Cerebellar nuclear complex (tissue), 1 donor: ENCODE results near the gene GBP2.
"Not testable (repeated sequence)": the region's sequence is repeated elsewhere in the genome, so short reads cannot be mapped to it uniquely, and the experiment has no call there.

Source experiments
- DNase-seq, 2 experiments: peaks; one replicate each; lab custom pipeline; 2025; lab: John Stamatoyannopoulos, UW

GBP2 gene

DNA sequence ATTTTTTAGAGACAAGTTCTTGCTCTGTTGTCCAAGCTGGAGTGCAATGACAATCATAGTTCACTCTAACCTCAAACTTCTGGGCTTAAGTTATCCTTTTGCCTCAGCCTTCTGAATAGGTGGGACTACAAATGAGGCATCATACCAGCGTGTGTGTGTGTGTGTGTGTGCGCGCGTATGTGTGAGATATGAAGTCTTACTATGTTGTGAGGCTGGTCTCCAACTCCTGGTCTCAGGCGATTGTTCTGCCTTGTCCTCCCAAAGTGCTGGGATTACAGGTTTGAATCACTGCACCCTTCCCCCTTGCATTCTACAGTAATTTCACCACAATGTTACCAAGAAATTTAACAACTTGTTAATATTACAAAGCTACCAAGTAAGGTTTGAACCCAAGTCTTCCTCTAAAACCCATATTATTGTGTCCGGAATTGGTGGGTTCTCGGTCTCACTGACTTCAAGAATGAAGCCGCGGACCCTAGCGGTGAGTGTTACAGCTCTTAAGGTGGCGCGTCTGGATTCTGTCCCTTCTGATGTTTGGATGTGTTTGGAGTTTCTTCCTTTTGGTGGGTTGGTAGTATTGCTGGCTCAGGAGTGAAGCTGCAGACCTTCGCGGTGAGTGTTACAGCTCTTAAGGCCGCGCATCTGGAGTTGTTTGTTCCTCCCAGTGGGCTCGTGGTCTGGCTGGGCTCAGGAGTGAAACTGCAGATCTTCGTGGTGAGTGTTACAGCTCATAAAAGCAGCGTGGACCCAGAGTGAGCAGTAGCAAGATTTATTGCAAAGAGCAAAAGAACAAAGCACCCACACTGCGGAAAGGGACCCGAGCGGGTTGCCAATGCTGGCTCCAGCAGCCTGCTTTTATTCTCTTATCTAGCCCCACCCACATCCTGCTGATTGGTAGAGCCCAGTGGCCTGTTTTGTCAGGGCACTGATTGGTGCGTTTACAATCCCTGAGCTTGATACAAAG is 970 bp upstream of the GBP2 start:
- DNase-seq = not testable (repeated sequence)

DNA sequence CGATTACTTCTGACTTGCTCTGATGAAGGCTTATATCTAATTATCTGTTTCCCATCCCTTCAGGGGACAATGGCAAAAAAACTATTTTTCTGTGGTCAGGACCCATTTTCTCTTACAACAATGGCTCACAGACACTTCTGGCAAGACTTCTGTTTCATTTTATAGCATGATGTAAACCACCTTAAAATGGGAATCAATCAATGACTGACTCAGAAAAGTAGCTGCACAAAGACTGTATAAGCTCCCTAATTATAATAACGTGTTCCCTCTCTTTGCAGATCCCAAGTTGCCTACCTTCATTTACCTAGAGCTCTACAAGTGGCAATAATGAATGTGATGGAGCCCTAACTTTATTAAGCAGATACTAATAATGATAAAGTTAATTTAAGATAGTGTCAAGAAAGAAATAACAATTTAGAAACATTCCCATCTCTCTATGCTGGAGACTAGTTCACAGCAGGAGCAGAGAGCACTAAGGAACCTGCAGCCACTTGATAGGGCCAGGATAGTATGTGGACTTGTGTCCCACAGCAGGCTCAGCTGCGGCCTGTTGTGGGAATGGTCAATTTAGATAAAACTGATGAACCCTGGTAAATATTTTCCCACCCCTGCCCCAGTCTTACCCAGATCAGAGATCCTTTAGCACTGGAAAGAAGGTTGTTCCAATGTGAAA is 538 bp downstream of the GBP2 start:
- DNase-seq = no peak

DNA sequence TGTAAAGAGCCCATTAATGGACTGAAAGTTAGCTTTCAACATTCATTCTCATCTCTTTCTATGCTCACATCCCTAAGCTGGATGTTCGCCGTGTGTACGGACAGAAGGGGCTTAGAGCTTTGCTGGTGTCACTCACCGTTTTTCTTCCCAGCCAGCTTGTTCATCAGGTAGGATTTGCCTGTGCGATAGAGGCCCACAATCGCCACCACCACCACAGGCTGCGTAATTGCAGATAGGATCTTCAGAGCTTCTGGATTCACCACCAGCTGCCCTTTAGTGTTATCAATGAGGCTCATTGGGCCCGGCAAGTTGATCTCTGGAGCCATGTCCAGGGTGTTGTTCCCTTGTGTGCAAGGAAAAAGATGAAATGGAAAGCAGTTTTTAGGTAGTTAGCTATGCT is 4.3 kb downstream of the GBP2 start:
- DNase-seq = no peak

DNA sequence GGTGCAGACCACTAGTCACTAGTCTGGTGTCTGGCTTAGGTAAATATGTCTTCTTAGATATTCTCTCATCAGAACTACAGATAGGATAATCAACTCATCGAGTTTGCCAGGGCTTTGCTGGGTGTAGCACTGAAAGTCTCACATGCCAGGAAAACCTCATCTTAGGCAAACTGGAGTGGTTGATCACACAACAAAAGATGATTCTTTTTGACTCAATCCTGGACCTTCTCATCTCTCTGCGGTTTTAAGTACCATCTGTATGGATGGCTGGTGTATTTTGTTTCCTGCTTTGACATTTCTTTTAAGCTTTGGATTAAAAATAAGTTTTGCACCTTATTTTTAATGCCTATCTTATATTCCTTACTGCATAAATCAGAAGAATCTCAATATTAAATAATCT is 11.3 kb downstream of the GBP2 start:
- no peak for DNase-seq

DNA sequence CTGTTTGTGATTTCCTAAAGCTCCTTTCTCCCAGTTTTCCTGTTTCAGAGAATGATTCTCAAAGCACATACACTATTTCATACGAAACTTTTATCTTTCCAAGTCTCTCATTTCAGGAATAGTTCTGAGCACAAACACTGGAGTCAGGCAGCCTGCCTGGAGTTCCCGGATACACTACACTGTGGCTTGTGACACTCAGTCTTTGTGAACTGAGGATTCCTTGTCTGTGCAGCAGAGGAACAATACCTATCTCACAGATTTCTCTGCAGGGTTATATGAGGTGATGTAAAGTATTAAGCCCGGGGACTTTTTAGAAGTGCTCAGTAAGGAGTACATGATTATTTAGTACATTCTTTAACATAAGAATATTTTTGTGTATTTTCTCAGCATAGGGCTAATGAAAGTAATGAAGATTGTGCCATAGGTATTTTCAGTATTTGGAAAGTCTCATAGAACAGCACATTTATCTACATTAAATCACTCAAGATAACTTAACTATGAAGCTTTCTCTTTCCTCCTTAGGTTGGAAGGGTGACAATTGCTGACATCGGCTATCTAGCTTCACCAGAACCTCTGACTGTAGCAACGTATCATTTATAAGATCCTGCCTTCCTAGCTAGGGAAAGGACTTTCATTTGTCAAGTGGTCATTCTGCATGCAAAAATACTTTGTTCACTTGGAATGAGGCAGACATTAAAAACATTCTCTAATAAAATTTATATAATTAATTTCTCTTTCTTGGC is 12.9 kb downstream of the GBP2 start:
- no peak for DNase-seq

DNA sequence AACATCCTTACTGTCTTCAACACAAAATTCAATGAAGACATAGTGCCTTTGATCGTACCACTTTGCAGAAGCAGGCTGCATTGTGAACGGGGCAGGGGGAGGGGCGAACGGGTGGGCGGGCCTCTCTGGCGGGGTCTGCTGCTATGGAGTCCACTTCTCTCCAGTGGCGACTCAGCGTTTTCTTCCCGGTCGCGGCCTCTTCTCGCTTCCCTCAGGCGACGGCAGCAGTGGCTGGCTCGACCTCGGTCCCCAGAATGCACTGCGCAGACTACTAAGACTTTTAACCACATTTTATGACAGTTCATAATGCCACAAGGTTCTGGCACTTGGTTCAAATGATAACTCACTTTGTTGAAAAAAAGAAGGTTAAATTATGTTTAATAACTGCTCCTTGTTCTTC is 21.2 kb downstream of the GBP2 start:
- no peak for DNase-seq

DNA sequence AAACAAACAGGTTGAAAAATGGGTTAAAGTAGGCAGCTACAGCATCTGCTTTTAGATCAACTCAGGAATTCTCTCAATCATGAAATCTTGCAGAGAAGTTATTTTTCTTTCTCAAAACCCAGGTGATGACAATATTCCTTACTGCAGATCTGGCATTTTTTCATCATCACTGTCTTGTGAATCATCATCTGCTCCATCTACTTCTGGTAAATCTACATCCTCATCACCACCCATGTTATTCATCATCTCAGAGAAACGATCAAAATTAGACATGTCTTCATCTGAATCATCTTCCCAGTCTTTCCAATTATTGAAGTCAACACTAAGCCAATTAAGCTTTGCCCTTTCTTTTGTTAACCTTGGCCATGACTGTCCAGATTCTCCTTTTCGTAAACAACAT is 21.8 kb downstream of the GBP2 start:
- DNase-seq = no peak

DNA sequence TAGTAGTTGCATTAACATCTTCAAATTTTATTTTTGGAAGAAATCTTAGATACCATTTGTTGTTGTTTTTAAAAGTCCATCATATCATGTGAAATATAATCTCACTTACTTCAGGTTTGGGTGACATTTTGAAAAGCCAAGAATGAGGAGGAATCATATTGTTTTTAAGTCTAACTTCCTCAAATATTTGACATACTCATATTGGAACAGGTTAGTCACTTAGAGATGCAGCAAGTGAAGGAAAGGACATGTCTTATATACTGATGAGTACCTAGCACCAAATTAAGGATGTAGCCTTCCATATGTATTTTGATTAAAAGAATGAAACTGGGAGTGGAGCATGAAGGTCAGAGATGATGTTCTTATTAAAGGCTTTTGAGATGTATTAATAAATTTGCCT is 23.9 kb downstream of the GBP2 start:
- DNase-seq = no peak

DNA sequence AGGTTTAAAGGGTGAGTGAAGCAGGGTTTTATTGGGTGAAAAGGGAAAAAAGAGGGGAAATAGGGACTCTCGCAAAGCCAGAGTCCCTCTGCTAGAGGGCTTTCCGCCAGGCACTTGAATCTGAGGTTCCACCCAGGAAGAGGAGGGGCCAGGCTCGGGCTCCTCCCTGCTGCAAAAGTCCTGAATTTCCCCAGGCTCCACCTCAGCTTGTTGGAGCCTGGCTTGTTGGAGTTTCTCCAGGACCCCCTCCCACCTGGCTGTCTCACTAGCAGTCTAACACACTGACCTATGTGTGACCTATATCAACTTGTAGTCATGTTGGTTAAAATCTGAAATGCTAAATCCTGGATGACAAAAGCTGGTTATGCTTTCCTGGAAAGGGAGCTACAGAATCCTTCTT is 25.5 kb downstream of the GBP2 start:
- DNase-seq = no peak

DNA sequence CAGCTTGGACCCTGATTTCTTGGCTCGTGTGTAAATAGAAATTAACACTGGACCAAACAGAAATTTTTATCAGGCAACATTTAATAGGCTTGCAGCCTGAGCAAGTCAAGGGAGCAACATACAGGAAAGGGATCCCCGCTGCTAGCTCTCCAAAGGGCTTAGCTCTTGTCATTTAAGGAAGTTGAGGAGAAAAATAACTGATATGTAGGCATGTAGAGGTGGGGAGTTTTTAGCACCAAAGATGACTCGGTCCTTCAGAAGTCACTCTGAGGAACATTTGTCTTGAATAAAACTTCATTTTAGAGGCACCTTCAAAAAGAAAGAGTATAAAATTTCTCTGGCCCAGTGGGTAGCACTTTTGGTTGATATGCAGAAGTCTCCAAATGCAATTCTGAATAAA is 27.1 kb downstream of the GBP2 start:
- no peak for DNase-seq

DNA sequence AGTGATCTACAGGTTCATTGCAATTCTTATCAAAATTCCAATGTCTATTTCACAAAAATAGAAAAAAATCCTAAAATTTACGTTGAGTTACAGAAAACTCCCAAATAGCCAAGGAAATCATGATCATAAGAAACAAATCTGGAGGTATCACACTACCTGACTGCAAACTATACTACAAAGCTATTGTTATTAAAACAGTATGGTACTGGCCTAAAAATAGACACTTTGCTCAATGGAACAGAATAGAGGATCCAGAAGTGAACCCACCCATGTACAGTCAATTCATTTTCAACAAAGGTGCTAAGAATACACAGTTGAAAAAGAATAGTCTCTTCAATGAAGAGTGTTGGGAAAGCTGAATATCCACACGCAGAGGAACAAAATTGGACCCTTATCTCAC is 30.2 kb downstream of the GBP2 start:
- no peak for DNase-seq

DNA sequence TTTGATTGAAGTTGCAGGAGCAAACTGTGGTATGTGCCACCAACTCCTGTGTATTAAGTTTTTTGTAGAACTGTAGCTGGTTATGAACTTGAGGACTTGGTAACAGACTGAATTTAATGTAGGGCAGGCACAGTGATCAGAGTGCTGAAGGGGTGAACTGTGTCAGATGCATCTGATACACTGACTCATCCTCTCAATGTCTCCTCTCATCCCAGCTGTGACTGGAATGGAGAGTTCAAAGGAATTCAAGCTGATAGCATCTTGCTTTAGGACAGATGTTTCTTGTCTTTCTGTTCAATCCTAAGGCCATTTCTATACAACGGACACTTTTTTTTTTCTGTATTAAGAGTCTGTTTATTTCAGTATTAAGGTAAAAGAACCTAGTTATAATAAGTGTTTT is 36.0 kb downstream of the GBP2 start:
- DNase-seq = no peak

DNA sequence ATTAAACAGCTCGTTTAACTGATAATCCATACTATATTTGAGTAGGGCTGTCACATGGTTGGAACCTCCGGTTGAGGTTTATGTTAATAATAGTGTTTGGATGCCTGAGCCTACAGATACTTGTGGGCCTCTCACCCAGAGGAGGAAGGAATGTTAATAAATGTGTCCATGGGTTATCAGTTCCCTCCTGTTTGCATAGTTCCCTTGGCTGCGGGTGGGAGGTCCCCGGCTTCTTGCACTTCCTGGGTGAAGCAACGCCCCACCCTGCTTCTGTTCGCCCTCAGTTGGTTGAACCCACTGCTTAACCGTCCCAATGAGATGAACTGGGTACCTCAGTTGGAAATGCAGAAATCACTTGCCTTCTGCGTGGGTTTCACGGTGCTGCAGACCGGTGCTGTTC is 37.3 kb downstream of the GBP2 start:
- no peak for DNase-seq

DNA sequence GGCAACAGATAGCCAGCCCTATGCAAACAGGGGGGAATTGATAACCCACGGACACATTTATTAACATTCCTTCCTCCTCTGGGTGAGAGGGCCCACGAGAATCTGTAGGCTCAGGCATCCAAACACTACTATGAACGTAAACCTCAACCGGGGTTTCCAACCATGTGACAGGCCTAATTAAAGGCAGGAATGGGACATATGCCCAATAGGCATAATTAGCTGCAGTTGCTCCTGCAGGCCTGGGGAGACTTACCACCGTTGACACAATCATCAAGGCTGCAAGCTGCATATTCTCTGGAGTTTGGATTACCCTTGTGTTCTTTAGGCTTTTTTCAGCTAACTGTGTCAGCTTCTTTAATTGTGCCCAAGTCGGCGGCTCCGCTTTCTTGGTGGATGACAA is 38.7 kb downstream of the GBP2 start:
- no peak for DNase-seq

DNA sequence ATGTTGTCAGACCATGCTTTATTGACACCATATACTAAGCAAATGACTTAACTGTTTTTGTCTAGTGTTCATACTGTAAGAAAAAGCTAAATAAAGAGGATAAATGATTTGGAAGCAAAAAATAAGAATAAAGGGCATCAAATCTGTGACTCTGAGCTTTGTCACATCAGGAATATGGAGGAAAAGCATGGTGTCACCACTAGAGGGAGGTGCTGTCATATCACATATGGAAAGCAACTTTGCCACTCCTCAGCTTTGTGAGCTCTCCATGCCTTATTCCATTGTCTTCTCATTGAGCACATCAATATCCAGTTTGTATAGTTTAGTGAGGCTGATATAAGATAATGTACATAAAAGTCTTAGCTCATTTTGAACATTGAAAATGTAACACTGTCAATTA is 40.1 kb downstream of the GBP2 start:
- no peak for DNase-seq

DNA sequence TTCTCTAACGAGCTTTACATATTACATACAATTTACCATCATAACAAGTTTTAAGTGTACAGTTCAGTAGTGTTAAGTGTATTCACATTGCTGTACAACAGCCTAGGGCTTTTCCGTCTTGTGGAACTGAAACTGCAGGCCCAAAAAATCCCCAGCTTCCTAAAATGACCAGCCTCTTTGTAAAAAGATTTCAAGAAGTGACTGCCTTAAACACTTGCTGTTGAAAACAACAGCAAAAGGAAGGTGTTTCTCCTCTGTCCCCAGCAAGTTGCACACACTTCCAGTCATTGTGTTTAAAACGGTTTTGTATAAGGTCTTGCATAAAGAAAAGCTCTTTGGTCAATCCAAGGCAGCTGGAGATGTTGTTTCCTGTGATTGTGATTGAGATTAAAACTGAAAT is 44.9 kb downstream of the GBP2 start:
- no peak for DNase-seq

DNA sequence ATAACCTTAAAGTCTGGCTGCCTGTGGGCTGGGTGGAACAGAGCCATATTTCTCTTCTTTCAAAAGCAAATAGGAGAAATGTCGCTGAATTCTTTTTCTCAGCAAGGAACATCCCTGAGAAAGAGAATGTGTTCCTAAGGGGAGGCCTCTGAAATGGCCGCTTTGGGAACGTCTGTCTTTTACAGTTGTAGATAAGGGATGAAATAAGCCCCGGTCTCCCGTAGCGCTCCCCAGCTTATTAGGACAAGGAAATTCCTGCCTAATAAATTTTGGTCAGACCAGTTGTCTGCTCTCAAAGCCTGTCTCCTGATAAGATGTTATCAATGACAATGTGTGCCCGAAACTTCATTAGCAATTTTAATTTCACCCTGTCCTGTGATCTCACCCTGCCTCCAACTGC is 45.8 kb downstream of the GBP2 start:
- not testable (repeated sequence) for DNase-seq

DNA sequence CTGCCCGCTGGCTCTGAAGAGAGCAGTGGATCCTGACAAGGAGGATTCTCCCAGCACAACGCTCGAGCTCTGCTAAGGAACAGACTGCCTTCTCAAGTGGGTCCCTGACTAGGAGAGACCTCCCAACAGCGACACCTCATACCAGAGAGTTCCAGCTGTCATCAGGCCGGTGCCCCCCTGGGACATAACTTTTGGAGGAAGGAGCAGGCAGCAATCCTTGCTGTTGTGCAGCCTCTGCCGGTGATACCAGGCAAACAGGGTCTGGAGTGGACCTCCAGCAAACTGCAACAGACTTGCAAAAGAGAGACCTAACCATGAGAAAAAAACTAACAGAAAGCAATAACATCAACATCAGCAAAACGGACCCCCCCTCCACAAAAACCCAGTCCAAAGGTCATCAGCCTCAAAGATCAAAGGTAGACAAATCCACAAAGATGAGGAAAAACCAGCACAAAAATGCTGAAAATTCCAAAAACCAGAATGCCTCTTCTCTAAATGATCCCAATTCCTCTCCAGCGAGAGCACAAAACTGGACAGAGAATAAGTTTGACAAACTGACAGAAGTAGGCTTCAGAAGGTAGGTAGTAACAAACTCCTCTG is 53.3 kb downstream of the GBP2 start:
- DNase-seq = not testable (repeated sequence)

DNA sequence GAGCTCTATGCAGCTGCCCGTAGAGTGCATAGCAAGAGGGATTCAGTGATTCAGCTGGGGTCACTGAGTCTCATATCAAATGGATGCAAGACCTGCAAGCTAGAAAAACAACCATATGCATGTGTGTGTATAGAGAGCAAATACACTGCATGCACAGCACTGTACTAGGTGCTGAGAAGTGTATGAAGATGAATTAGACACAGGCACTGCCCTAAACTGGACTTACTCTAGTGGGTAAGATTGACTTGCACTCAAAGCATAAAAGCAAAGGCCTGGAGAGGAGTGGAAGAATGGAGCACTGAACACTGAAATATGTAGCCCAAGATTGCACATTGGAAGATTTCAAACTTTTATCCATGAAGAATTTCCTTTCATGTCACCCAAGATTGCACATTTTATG is 55.4 kb downstream of the GBP2 start:
- DNase-seq = no peak

DNA sequence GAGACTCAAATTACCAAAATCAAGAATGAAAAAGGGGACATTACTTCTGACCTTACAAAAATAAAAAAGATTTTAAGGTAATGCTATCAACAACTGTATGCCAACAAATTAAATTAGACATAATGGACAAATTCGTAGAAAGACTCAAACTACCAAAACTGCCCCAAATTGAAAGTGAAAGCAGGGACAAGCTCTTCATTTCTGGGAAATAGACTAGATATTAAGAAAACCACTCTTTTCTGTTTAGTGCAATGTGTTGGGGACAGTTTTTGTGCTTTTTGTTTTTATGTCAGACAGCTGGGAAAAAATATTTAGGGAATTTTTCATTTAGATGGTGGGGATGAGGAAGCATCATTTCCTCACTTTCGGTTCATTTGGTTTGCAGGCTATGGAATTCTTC is 56.0 kb downstream of the GBP2 start:
- no peak for DNase-seq

DNA sequence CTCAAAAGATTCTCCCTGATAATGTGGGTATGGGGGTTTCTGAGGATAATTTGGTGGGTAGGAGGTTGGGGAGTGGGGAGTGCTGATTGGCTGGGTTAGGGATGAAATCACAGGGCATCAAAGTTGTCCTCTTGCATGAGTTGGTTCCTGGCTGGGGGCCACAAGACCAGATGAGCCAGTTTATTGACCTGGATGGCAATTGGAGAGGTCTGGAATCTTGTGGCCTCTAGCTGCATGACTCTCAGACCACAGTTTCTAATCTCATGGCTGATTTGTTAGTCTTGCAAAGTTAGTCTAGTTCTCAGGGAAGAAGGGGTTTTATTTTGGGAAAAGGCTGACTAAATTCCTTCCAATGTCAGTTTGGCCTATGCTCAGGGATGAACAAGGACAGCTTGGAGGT is 57.6 kb downstream of the GBP2 start:
- DNase-seq = no peak

DNA sequence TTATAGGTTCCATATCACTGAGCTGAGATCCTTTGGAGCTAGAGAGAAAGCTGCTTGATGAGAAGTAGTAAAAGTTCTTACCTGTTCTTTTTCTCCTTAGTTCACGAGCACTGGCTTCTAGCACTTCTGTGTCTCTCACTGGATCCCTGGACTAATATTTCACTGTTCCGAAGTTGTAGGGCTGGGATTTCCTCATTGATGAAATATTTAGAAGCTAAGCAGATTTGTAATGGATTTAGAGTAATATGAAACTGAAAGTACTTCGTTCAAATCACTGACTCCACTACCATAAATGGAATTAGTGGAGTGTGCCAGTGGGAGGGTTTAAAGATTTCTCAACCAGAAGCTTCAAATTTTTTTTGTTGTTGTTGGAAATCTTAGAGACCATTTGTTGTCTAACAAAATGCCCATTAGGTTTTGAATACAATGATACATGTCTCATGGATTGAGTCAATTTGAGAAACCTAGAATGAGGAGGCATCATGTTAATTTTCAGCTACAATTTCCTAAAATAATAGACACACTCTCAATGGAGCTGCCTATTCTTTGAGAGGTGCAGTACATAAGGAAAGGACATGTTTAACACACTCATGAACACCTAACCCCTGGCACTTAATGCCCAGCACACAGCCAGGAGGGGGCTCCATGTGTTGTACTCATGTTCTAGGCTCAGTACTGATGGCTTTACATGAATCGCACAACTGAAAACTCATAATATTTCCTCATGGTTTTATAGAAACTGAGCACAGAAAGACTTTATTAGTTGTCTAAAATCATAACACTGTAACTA is 60.6 kb downstream of the GBP2 start, which contains the start of gene GBP1:
GBP1 (minus strand) TSS at position 130 of the 790 bp plus-strand sequence. CDS start 1,974 bp downstream, outside the sequence.
- no peak for DNase-seq
